H1 (cell line): ENCODE data around the gene CBLN3. TPM values are rescaled to one million over a fixed set of nuclear protein-coding genes. Genes with fewer than 3 reads are reported as not detected.

Experiments used
- CTCF ChIA-PET: fragments of 300-600 bp; sonication (Branson Sonifier 250); formaldehyde crosslinking; loops from one replicate; lab custom pipeline; 2021; ENCODE audit not compliant: partially characterized antibody; lab: Charles Lee
- POLR2A ChIA-PET: fragments of 300-600 bp; sonication (Branson Sonifier 250); formaldehyde crosslinking; loops from one replicate; lab custom pipeline; 2021; ENCODE audit warnings: inconsistent platforms; ENCODE audit not compliant: partially characterized antibody; lab: Charles Lee
- DNase-seq, 2 experiments: peaks; one replicate each; pipeline versions ENCODE4 v3.0.0 to v3.0.0-alpha.2; 2010 to 2022; ENCODE audit warnings: low spot score in 2 of 2, low read depth in 1 of 2, mixed read lengths in 1 of 2
- FAIRE-seq: peaks from 2 replicates; lab custom pipeline; 2011; peaks lifted over from hg19 to GRCh38; lab: Jason Lieb, UNC
- H2AFZ ChIP-seq: 2 replicates; pipeline ENCODE4 v1.8.1; 2012; ENCODE audit warnings: low read length, inconsistent platforms
- H2AK5ac ChIP-seq: 2 replicates; pipeline ENCODE4 v1.6.1; 2013; ENCODE audit warnings: low read depth, low read length
- H2BK120ac ChIP-seq: replicated peaks from 2 replicates; pipeline ENCODE3; 2013; ENCODE audit warnings: low read depth, low read length, inconsistent platforms
- H2BK12ac ChIP-seq: 2 replicates; pipeline ENCODE4 v1.6.1; 2013; ENCODE audit warnings: low read depth, low read length
- H2BK15ac ChIP-seq: 2 replicates; pipeline ENCODE4 v1.6.1; 2013; ENCODE audit warnings: low read length
- H2BK20ac ChIP-seq: 2 replicates; pipeline ENCODE4 v1.6.1; 2013; ENCODE audit warnings: low read length
- H2BK5ac ChIP-seq: 2 replicates; pipeline ENCODE4 v1.6.1; 2013; ENCODE audit warnings: low read depth, low read length
- H3K14ac ChIP-seq: 2 replicates; pipeline ENCODE4 v1.6.1; 2013; ENCODE audit warnings: inconsistent platforms; ENCODE audit not compliant: insufficient read length
- H3K18ac ChIP-seq: 2 replicates; pipeline ENCODE4 v1.6.1; 2013; ENCODE audit warnings: low read length; ENCODE audit errors: extremely low read depth
- H3K23ac ChIP-seq: 2 replicates; pipeline ENCODE4 v1.6.1; 2013; ENCODE audit warnings: inconsistent platforms; ENCODE audit not compliant: insufficient read length
- H3K23me2 ChIP-seq: 2 replicates; pipeline ENCODE4 v1.6.1; 2013; ENCODE audit warnings: low read depth, low read length
- H3K27ac ChIP-seq: 2 replicates; pipeline ENCODE4 v1.6.1; 2011; ENCODE audit warnings: low read depth, low read length, inconsistent platforms
- H3K27me3 ChIP-seq, 4 experiments: replicated peaks in 1 of 4; 1 replicate in 1 of 4; 2 replicates in 3 of 4; pipeline versions ENCODE4 v1.6.1 to v1.8.1; 2011 to 2013; ENCODE audit warnings: low read length in 3 of 4, mild to moderate bottlenecking in 3 of 4, inconsistent platforms in 2 of 4, mixed read lengths in 2 of 4, moderate library complexity in 1 of 4; ENCODE audit not compliant: control insufficient read depth in 3 of 4, insufficient read depth in 3 of 4; ENCODE audit errors: extremely low read depth in 1 of 4
- H3K36me3 ChIP-seq, 4 experiments: 2 replicates each; pipeline versions ENCODE4 v1.6.1 to v1.8.1; 2011 to 2013; ENCODE audit warnings: mild to moderate bottlenecking in 4 of 4, low read length in 3 of 4, moderate library complexity in 2 of 4, control low read depth in 1 of 4, inconsistent platforms in 1 of 4; ENCODE audit not compliant: insufficient read depth in 4 of 4, control insufficient read depth in 2 of 4
- H3K4ac ChIP-seq: replicated peaks from 2 replicates; pipeline ENCODE3; 2013; ENCODE audit warnings: low read length, low read depth, mixed read lengths, inconsistent platforms; ENCODE audit not compliant: insufficient read length
- H3K4me1 ChIP-seq, 4 experiments: replicated peaks in 1 of 4; 1 replicate in 1 of 4; 2 replicates in 3 of 4; pipeline versions ENCODE4 v1.6.1 to v1.8.1; 2011 to 2013; ENCODE audit warnings: low read length in 3 of 4, inconsistent platforms in 2 of 4, mixed read lengths in 1 of 4; ENCODE audit not compliant: insufficient read depth in 4 of 4, control insufficient read depth in 3 of 4
- H3K4me2 ChIP-seq, 2 experiments: 2 replicates each; pipeline versions ENCODE4 v1.6.1 to v1.8.1; 2011 to 2013; ENCODE audit warnings: low read depth in 2 of 2, low read length in 2 of 2, control low read depth in 1 of 2, inconsistent platforms in 1 of 2, mild to moderate bottlenecking in 1 of 2; ENCODE audit not compliant: insufficient read depth in 1 of 2
- H3K4me3 ChIP-seq, 4 experiments: fragments of 200-600, 300-600 bp in 1 of 4; sonication (generic), shearing (Covaris generic), sonication (Bioruptor Twin) in 1 of 4; 2 replicates each; pipeline versions ENCODE4 v1.5.1 to v1.8.1; 2011 to 2016; ENCODE audit warnings: low read length in 4 of 4, low read depth in 3 of 4, control low read depth in 2 of 4, inconsistent platforms in 2 of 4, mild to moderate bottlenecking in 2 of 4, mixed read lengths in 1 of 4, moderate library complexity in 1 of 4; ENCODE audit not compliant: insufficient read depth in 2 of 4; ENCODE audit errors: extremely low read depth in 1 of 4
- H3K56ac ChIP-seq: replicated peaks from 2 replicates; pipeline ENCODE3; 2013; ENCODE audit warnings: low read depth, mild to moderate bottlenecking, mixed read lengths, low read length, inconsistent platforms; ENCODE audit not compliant: insufficient read length
- H3K79me1 ChIP-seq: 2 replicates; pipeline ENCODE4 v1.6.1; 2013; ENCODE audit warnings: low read depth, low read length, control low read depth
- H3K79me2 ChIP-seq, 2 experiments: 2 replicates each; pipeline versions ENCODE4 v1.6.1 to v1.8.1; 2012 to 2013; ENCODE audit warnings: low read length in 2 of 2, mild to moderate bottlenecking in 2 of 2, inconsistent platforms in 1 of 2; ENCODE audit not compliant: insufficient read depth in 2 of 2, control insufficient read depth in 1 of 2
- H3K9ac ChIP-seq, 4 experiments: replicated peaks in 1 of 4; 1 replicate in 1 of 4; 2 replicates in 3 of 4; pipeline versions ENCODE4 v1.6.1 to v1.8.1; 2011 to 2013; ENCODE audit warnings: low read depth in 3 of 4, low read length in 3 of 4, control low read depth in 2 of 4, mild to moderate bottlenecking in 2 of 4, moderate library complexity in 2 of 4, inconsistent platforms in 1 of 4; ENCODE audit errors: extremely low read depth in 1 of 4
- H3K9me3 ChIP-seq, 2 experiments: 2 replicates each; pipeline versions ENCODE4 v1.6.1 to v1.8.1; 2012 to 2013; ENCODE audit warnings: mild to moderate bottlenecking in 2 of 2, moderate library complexity in 2 of 2, control low read depth in 1 of 2, inconsistent platforms in 1 of 2, low read depth in 1 of 2, low read length in 1 of 2, mixed read lengths in 1 of 2; ENCODE audit not compliant: insufficient read depth in 2 of 2
- H4K20me1 ChIP-seq, 2 experiments: replicated peaks in 1 of 2; 2 replicates each; pipeline versions ENCODE3 to v1.8.1; 2011 to 2013; ENCODE audit warnings: inconsistent platforms in 2 of 2, low read length in 2 of 2, mild to moderate bottlenecking in 1 of 2; ENCODE audit not compliant: insufficient read depth in 2 of 2, control insufficient read depth in 1 of 2
- H4K5ac ChIP-seq: 2 replicates; pipeline ENCODE4 v1.6.1; 2013; ENCODE audit warnings: low read length, low read depth, mixed read lengths, inconsistent platforms; ENCODE audit not compliant: insufficient read length
- H4K8ac ChIP-seq: 2 replicates; pipeline ENCODE4 v1.8.0; 2013; ENCODE audit warnings: mild to moderate bottlenecking, moderate library complexity, low read length, inconsistent platforms; ENCODE audit not compliant: insufficient read depth; ENCODE audit errors: extremely low read depth
- H4K91ac ChIP-seq: replicated peaks from 2 replicates; pipeline ENCODE3; 2013; ENCODE audit warnings: low read length, mixed read lengths, inconsistent platforms; ENCODE audit not compliant: insufficient read length
- CBX5 ChIP-seq: fragments of 300-800, 300-1000 bp; sonication (generic); IDR thresholded peaks from 2 replicates; pipeline ENCODE4 v1.7.1; 2016; ENCODE audit warnings: antibody characterized with exemption, low read length, low read depth
- CBX8 ChIP-seq: fragments of 300-800, 300-1000 bp; sonication (generic); IDR thresholded peaks from 2 replicates; pipeline ENCODE4 v1.7.1; 2016; ENCODE audit warnings: low read depth, low read length, borderline replicate concordance
- CEBPB ChIP-seq: IDR thresholded peaks from 2 replicates; pipeline ENCODE4 v1.6.1; 2012; ENCODE audit warnings: low read depth, low read length
- EGR1 ChIP-seq: IDR thresholded peaks from 2 replicates; pipeline ENCODE4 v1.6.1; 2011; ENCODE audit warnings: low read depth, low read length, borderline replicate concordance
- EP300 ChIP-seq, 2 experiments: IDR thresholded peaks; 1 replicate in 1 of 2; 2 replicates in 1 of 2; pipeline ENCODE4 v1.6.1; 2011 to 2012; ENCODE audit warnings: low read depth in 2 of 2, low read length in 2 of 2, mild to moderate bottlenecking in 2 of 2, borderline replicate concordance in 1 of 2, inconsistent platforms in 1 of 2, moderate library complexity in 1 of 2
- EZH2 ChIP-seq: fragments of 200-600 bp; sonication (generic); IDR thresholded peaks from 2 replicates; pipeline ENCODE4 v1.7.1; 2012; ENCODE audit warnings: low read depth, mild to moderate bottlenecking, moderate library complexity, low read length, inconsistent platforms; ENCODE audit not compliant: severe bottlenecking
- HDAC6 ChIP-seq: IDR thresholded peaks from one replicate; pipeline ENCODE4 v1.7.1; 2012; ENCODE audit warnings: low read depth, mild to moderate bottlenecking, inconsistent platforms, low read length, moderate library complexity
- JUN ChIP-seq: IDR thresholded peaks from 2 replicates; pipeline ENCODE4 v1.6.1; 2011; ENCODE audit warnings: low read depth, mild to moderate bottlenecking, improper control_type of control experiment, low read length
- KDM1A ChIP-seq: fragments of 200-600, 300-600 bp; sonication (generic); IDR thresholded peaks from 2 replicates; pipeline ENCODE4 v1.7.1; 2016; ENCODE audit warnings: mild to moderate bottlenecking, low read length, borderline replicate concordance
- KDM4A ChIP-seq: IDR thresholded peaks from one replicate; pipeline ENCODE4 v1.7.1; 2012; ENCODE audit warnings: low read depth, mild to moderate bottlenecking, moderate library complexity, low read length, inconsistent platforms; ENCODE audit not compliant: severe bottlenecking
- POU5F1 ChIP-seq: IDR thresholded peaks from 2 replicates; pipeline ENCODE4 v1.6.1; 2011; ENCODE audit warnings: low read depth, mild to moderate bottlenecking, low read length, moderate library complexity
- SAP30 ChIP-seq: fragments of 300-600 bp; sonication (generic); IDR thresholded peaks from 2 replicates; pipeline ENCODE4 v1.7.1; 2012; ENCODE audit warnings: low read length, moderate library complexity, mild to moderate bottlenecking, inconsistent platforms; ENCODE audit not compliant: insufficient read depth, insufficient replicate concordance
- SIN3A ChIP-seq, 2 experiments: IDR thresholded peaks in 1 of 2; conservative IDR thresholded peaks in 1 of 2; 2 replicates each; pipeline ENCODE4 v1.6.1; 2011 to 2012; ENCODE audit warnings: low read length in 2 of 2, improper control_type of control experiment in 1 of 2, low read depth in 1 of 2, mild to moderate bottlenecking in 1 of 2
- TAF1 ChIP-seq: IDR thresholded peaks from 2 replicates; pipeline ENCODE4 v1.6.1; 2011; ENCODE audit warnings: mild to moderate bottlenecking, low read depth, low read length
- TAF7 ChIP-seq: optimal IDR thresholded peaks from 2 replicates; pipeline ENCODE3; 2011; ENCODE audit warnings: low read depth, mild to moderate bottlenecking, inconsistent platforms, low read length, moderate library complexity, borderline replicate concordance
- TCF12 ChIP-seq: IDR thresholded peaks from 2 replicates; pipeline ENCODE4 v1.6.1; 2011; ENCODE audit warnings: low read depth, mild to moderate bottlenecking, low read length
- polyA plus RNA-seq, 7 experiments: library from polyadenylated mRNA; depleted of rRNA in 3 of 7; stranded (reverse) in 5 of 7; unstranded in 2 of 7; fragments of >200 nt in 5 of 7; fragments of 200-250 nt in 2 of 7; gene quantifications; 1 replicate in 5 of 7; 2 replicates in 1 of 7; 4 replicates in 1 of 7; pipeline versions ENCODE4 v1.2.1 to v1.2.3, GENCODE V29; 2011 to 2013; ENCODE audit warnings: missing spikeins in 2 of 7, mixed read lengths in 2 of 7
- total RNA-seq: library from RNA; stranded (reverse); fragmentation: NEBNext Ultra II Directional; extraction: Animal tissue kit (Norgen Biotek cat#: 25700); gene quantifications from 2 replicates; pipeline ENCODE4 v1.2.1, GENCODE V29; 2021

CBLN3 gene
- total and polyA plus RNA-seq, 2 of the 8 experiments (the other 6 are each of a cell fraction or from before 2014, with no cell fraction given), result 0.54 to 1.00 TPM

DNA sequence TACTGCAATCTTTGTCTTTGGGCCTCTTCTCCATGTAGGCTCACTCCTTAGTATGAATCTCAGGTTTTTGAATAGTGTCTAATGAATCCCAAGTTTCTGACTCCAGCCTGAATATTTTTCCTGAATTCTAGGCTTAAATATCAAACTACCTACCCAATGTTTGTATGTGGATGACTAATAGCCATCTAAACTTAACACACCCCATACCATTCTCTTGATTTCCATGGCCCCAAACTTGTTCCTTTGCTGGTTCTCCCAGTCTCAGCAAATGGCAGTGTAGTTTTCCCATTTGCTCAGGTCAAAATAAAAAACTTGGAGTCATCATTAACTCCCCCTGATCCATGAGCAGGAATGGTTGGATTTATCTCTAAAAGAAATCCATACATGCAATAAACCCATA lies 31.9 kb upstream of the CBLN3 start:
- H3K23ac ChIP-seq, result no peak overlapping the region
- no peak overlapping the region for H4K8ac ChIP-seq
- no peaks in the 10 kb centered on the region for H3K79me2 ChIP-seq
- no peak overlapping the region for H3K14ac ChIP-seq
- no peaks in the 10 kb centered on the region for H4K20me1 ChIP-seq
- H2BK15ac ChIP-seq, result no peak overlapping the region
- no peak overlapping the region for H2BK20ac ChIP-seq
- no peak overlapping the region for H3K56ac ChIP-seq
- H3K27me3 ChIP-seq, result no peaks in the 10 kb centered on the region
- H3K79me1 ChIP-seq, result no peaks in the 10 kb centered on the region
- no peak overlapping the region for H3K4me2 ChIP-seq
- no peak overlapping the region for H3K4me3 ChIP-seq
- DNase-seq (no peak), FAIRE-seq (no peak)
- no peak overlapping the region for H2AFZ ChIP-seq
- no peaks in the 10 kb centered on the region for H3K23me2 ChIP-seq
- H2BK5ac ChIP-seq, result no peak overlapping the region
- H2AK5ac ChIP-seq, result no peak overlapping the region
- H3K9me3 ChIP-seq, result no peaks in the 10 kb centered on the region
- no peak overlapping the region for H3K27ac ChIP-seq
- no peak overlapping the region for H4K5ac ChIP-seq
- H2BK120ac ChIP-seq, result no peak overlapping the region
- POLR2A ChIA-PET, result no interaction called here
- H4K91ac ChIP-seq, result no peak overlapping the region
- CTCF ChIA-PET, result no interaction called here
- H3K36me3 ChIP-seq, result no peaks in the 10 kb centered on the region
- no peak overlapping the region for H3K4ac ChIP-seq
- H3K9ac ChIP-seq, result no peak overlapping the region
- H3K18ac ChIP-seq, result no peak overlapping the region
- no peaks in the 10 kb centered on the region for H3K4me1 ChIP-seq
- H2BK12ac ChIP-seq, result no peak overlapping the region
- TF ChIP-seq TAF7 (no peak), JUN (no peak), EGR1 (no peak), POU5F1 (no peak), TCF12 (no peak), EP300 (IDR thresholded peaks at IDR 0.05; ENCODE audit: borderline replicate concordance in 1 of 2, low read depth in 2 of 2, low read length in 2 of 2) (no peak), CEBPB (no peak), CBX5 (no peak), KDM4A (no peak), HDAC6 (no peak), SAP30 (no peak), SIN3A (conservative IDR thresholded peaks at IDR 0.05 in 1 of 2, IDR thresholded peaks at IDR 0.05 in 1 of 2; ENCODE audit: low read depth in 1 of 2, low read length in 2 of 2) (no peak), TAF1 (no peak), EZH2 (no peak), CBX8 (no peak), KDM1A (no peak)
